ENCODE results near the gene PRAMEF5. TPM values are rescaled to one million over a fixed set of nuclear protein-coding genes. Genes with fewer than 3 reads are reported as not detected.
"Not testable (repeated sequence)": the region's sequence is repeated elsewhere in the genome, so short reads cannot be mapped to it uniquely, and the experiment has no call there.

The PRAMEF5 gene
- total RNA-seq, 1 donor from 2014 or later = not detected

DNA sequence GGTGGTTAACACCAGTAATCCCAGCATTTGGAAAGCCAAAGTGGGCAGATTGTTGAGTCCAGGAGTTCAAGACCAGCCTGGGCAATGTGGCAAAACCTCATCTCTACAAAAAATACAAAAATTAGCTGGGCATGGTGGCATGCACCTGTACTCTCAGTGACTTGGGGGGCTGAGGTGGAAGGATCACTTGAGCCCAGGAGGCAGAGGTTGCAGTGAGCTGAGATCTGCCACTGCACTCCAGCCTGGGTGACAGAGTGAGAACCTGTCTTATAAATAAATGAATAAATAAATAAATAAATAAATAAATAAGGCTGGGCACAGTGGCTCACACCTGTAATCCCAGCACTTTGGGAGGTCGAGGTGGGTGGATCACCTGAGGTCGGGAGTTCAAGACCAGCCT, 21.9 kb upstream of the PRAMEF5 start:
- DNase-seq = peak; percentile 15
- H3K4me1 ChIP-seq; H3K27me3 ChIP-seq; intact Hi-C loops (cut with DNase I); H3K4me3 ChIP-seq; H3K9me3 ChIP-seq; H3K27ac ChIP-seq; H3K36me3 ChIP-seq; ATAC-seq: not testable (repeated sequence)

DNA sequence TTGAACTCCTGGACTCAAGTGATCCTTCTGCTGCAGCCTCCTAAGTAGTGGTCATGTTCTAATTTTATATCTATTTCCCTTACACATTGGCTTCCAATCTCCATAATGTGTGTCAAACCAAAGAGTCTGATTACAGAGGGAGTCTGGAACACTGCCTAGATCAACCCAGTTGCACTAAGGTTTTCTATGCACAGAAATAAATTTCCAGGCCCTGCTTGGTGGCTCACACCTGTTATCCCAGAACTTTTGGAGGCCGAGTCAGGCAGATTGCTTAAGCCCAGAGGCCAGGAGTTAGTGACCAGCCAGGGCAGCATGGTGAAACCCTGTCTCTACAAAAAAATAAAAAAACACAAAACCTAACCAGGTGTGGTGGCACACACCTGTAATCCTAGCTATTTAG, 19.9 kb upstream of the PRAMEF5 start:
- DNase-seq = peak; percentile 22
- H3K36me3 ChIP-seq; H3K27me3 ChIP-seq; ATAC-seq; H3K9me3 ChIP-seq; H3K27ac ChIP-seq; H3K4me1 ChIP-seq; H3K4me3 ChIP-seq; intact Hi-C loops (cut with DNase I): not testable (repeated sequence)

DNA sequence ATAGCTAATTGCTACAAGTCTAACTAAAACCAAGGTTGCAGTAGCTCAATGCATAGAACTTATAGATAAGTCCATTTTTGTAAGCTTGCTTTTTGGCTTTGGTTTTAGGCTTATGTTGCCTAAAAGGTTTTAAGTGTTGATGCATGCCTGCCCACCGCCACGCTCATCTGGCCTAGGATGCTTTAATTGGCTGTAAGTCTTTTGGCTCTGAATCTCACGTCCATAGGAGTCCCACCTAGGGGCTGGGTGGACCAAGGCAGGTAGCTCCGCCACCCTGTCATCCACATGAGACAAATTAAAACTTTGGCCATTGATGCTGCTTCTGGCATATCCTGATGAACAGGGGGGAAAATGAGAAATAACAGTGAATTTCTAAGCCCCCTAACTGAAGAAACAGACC, 16.4 kb upstream of the PRAMEF5 start:
- H3K36me3 ChIP-seq; DNase-seq; H3K4me3 ChIP-seq; H3K9me3 ChIP-seq; ATAC-seq; H3K27ac ChIP-seq; H3K4me1 ChIP-seq; intact Hi-C loops (cut with DNase I); H3K27me3 ChIP-seq: not testable (repeated sequence)

DNA sequence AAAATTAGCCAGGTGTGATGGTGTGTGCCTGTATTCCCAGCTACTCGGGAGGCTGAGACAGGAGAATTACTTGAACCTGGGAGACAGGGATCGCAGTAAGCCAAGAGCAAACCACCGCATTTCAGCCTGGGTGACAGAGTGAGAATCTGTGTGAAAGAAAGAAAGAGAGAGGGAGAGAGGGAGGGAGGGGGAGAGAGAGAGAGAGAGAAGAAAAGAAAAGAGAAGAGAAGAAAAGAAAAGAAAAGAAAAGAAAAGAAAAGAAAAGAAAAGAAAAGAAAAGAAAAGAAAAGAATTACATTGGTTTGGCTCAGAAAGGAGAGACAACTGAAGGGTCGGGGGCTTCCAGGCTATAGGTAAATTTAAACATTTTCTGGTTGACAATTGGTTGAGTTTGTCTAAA, 14.4 kb upstream of the PRAMEF5 start:
- DNase-seq; ATAC-seq; H3K9me3 ChIP-seq; intact Hi-C loops (cut with DNase I); H3K4me1 ChIP-seq; H3K36me3 ChIP-seq; H3K27ac ChIP-seq; H3K27me3 ChIP-seq; H3K4me3 ChIP-seq: not testable (repeated sequence)

GRCh38 chr1:13243536-13244263, 10.3 kb upstream of the PRAMEF5 start:
- intact Hi-C loops (cut with DNase I) = not testable (repeated sequence)

DNA sequence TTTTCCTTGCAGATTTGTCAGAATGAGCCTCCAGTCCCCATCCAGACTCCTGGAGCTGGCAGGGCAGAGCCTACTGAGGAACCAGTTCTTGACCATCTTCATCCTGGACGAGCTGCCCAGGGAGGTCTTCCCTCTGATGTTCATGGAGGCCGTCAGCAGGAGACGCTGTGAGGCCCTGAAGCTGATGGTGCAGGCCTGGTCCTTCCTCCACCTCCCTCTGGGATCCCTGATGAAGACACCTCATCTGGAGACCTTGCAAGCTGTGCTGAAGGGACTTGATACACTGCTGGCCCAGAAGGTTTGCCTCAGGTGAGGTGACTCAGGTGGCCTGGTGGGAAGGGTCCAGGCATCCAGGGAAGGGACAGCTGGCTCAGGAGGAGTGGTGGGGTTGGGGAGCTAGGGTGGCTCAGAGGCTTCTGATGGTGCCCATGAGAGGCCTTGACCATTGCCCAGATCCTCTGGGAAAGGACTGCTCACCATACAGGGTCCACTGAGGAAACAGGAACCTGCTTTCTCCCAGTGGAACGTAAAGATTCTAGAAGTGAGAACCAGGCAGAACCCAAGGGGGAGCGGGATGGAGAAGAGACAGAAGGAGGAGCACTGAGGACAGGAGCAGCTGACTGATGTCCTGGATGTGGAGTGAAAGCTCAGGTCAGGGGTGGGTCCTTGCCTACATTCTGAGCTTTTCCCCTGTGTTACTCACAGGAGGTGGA, 8.0 kb upstream of the PRAMEF5 start:
- ATAC-seq; intact Hi-C loops (cut with DNase I); H3K27ac ChIP-seq; H3K36me3 ChIP-seq; DNase-seq; H3K4me1 ChIP-seq; H3K9me3 ChIP-seq; H3K27me3 ChIP-seq; H3K4me3 ChIP-seq: not testable (repeated sequence)

More at GRCh38 chr1:13243536-13244263, 10.3 kb upstream of the PRAMEF5 start:
- DNase-seq, H3K27me3 ChIP-seq, H3K27ac ChIP-seq, H3K4me3 ChIP-seq, ATAC-seq, H3K36me3 ChIP-seq, H3K4me1 ChIP-seq, H3K9me3 ChIP-seq: not testable (repeated sequence)

- H3K4me3 ChIP-seq; H3K9me3 ChIP-seq; H3K36me3 ChIP-seq; H3K27me3 ChIP-seq; H3K4me1 ChIP-seq; DNase-seq; H3K27ac ChIP-seq; intact Hi-C loops (cut with DNase I); ATAC-seq: not testable (repeated sequence)
These were observed 7.5 kb upstream of the PRAMEF5 start for GRCh38 chr1:13246554-13246871.

DNA sequence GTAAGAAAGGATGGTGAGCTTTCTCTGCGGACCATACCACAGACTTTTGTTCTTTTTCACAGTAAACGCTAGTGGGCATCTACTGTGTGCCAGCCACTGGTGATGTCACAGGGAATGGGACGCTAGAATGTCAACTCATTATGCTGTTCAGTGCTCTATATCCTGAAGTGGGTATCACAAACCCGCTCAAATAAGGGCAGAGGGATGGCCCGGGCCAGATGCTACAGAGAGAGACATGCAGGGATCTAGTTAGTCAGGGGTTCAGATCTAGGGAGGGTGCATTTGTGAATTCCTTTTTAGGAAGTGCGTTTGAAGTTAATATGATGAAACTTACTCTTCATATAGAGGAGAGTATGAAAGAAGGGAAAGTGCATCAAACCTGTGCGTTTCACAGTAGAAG, 6.9 kb upstream of the PRAMEF5 start:
- H3K4me1 ChIP-seq; DNase-seq; H3K27me3 ChIP-seq; ATAC-seq; intact Hi-C loops (cut with DNase I); H3K4me3 ChIP-seq; H3K36me3 ChIP-seq; H3K27ac ChIP-seq; H3K9me3 ChIP-seq: not testable (repeated sequence)

DNA sequence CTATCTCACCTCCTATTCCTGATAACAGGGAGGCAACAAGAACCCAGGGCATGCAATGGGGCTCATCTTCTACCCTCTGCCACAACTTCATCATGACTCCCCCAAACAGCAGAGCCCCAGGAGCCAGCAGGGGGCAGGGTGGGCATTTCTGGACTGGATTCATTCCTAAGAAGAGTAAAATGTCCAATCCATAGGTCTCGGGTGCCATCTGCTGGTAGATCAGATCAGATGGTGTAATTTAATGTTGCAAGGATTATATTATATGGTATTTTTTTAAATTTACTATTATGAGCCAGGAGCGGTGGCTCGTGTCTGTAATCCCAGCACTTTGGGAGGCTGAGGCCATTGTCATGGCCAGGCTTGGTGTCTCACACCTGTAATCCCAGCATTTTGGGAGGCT, 11.1 kb downstream of the PRAMEF5 start:
- intact Hi-C loops (cut with DNase I); ATAC-seq; H3K36me3 ChIP-seq; DNase-seq; H3K9me3 ChIP-seq; H3K27ac ChIP-seq; H3K27me3 ChIP-seq; H3K4me3 ChIP-seq; H3K4me1 ChIP-seq: not testable (repeated sequence)

GRCh38 chr1:13277016-13277415, 23.0 kb downstream of the PRAMEF5 start:
- H3K9me3 ChIP-seq; H3K4me3 ChIP-seq; intact Hi-C loops (cut with DNase I); H3K27me3 ChIP-seq; DNase-seq; H3K27ac ChIP-seq; H3K4me1 ChIP-seq; H3K36me3 ChIP-seq: not testable (repeated sequence)
- peak; percentile 55 for ATAC-seq

- H3K27me3 ChIP-seq; H3K27ac ChIP-seq; H3K4me1 ChIP-seq; DNase-seq; intact Hi-C loops (cut with DNase I); ATAC-seq; H3K9me3 ChIP-seq; H3K36me3 ChIP-seq; H3K4me3 ChIP-seq: not testable (repeated sequence)
These were observed 25.6 kb downstream of the PRAMEF5 start for GRCh38 chr1:13279617-13280016.

GRCh38 chr1:13285037-13285436, 31.0 kb downstream of the PRAMEF5 start, which contains the start of gene PRAMEF8:
PRAMEF8 (minus strand) TSS chr1:13285137; CDS start chr1:13284091, 1,046 bp downstream.
- ATAC-seq, DNase-seq, H3K9me3 ChIP-seq: not testable (repeated sequence)

GRCh38 chr1:13289030-13289429, 35.0 kb downstream of the PRAMEF5 start:
- H3K27ac ChIP-seq; H3K9me3 ChIP-seq; H3K4me3 ChIP-seq; DNase-seq; intact Hi-C loops (cut with DNase I); H3K4me1 ChIP-seq; H3K36me3 ChIP-seq; ATAC-seq; H3K27me3 ChIP-seq: not testable (repeated sequence)

More at GRCh38 chr1:13285037-13285436, 31.0 kb downstream of the PRAMEF5 start, which contains the start of gene PRAMEF8:
- H3K27me3 ChIP-seq; H3K36me3 ChIP-seq; H3K4me1 ChIP-seq; H3K27ac ChIP-seq; H3K4me3 ChIP-seq; intact Hi-C loops (cut with DNase I): not testable (repeated sequence)

GRCh38 chr1:13297216-13297931, 43.4 kb downstream of the PRAMEF5 start:
- intact Hi-C loops (cut with DNase I); ATAC-seq; H3K27me3 ChIP-seq; H3K4me1 ChIP-seq; H3K9me3 ChIP-seq; H3K27ac ChIP-seq; H3K4me3 ChIP-seq; H3K36me3 ChIP-seq; DNase-seq: not testable (repeated sequence)
